Esophagus (tissue), 2 donors: ENCODE data around the gene CCNB3. TPM values are rescaled to one million over a fixed set of nuclear protein-coding genes. Genes with fewer than 3 reads are reported as not detected.
"Not testable (repeated sequence)": the region's sequence is repeated elsewhere in the genome, so short reads cannot be mapped to it uniquely, and the experiment has no call there.

Experiments used
- H3K27ac ChIP-seq, 2 donors: one replicate each; pipeline ENCODE4 v1.5.1; 2013; ENCODE audit warnings: low read depth in 2 of 2, mild to moderate bottlenecking in 2 of 2, inconsistent platforms in 1 of 2, low read length in 1 of 2, moderate library complexity in 1 of 2
- H3K27me3 ChIP-seq, 2 donors: one replicate each; pipeline ENCODE4 v1.6.1; 2013; ENCODE audit warnings: low read length in 2 of 2, control low read depth in 1 of 2, mild to moderate bottlenecking in 1 of 2; ENCODE audit not compliant: insufficient read depth in 2 of 2, control insufficient read depth in 1 of 2
- H3K36me3 ChIP-seq, 2 donors: one replicate each; pipeline ENCODE4 v1.6.1; 2013; ENCODE audit warnings: low read length in 1 of 2; ENCODE audit not compliant: control insufficient read depth in 2 of 2, insufficient read depth in 2 of 2
- H3K4me1 ChIP-seq, 2 donors: one replicate each; pipeline ENCODE4 v1.6.1; 2013; ENCODE audit warnings: low read length in 1 of 2; ENCODE audit not compliant: control insufficient read depth in 2 of 2, insufficient read depth in 2 of 2
- H3K4me3 ChIP-seq, 2 donors: one replicate each; pipeline ENCODE4 v1.5.1; 2013; ENCODE audit warnings: low read length in 2 of 2, mild to moderate bottlenecking in 2 of 2, low read depth in 1 of 2, moderate library complexity in 1 of 2
- H3K9me3 ChIP-seq, 2 donors: one replicate each; pipeline ENCODE4 v1.6.1; 2013; ENCODE audit warnings: mild to moderate bottlenecking in 2 of 2, low read depth in 1 of 2, low read length in 1 of 2, moderate library complexity in 1 of 2; ENCODE audit not compliant: control insufficient read depth in 2 of 2, insufficient read depth in 1 of 2
- WGBS, 2 donors: extraction: QIAGEN DNeasy Blood & Tissue Kit; methylation state at CpG; one replicate each; pipeline ENCODE4 v1.1.7; 2013; 5-methylcytosine and 5-hydroxymethylcytosine counted together
- polyA plus RNA-seq, 2 donors: library from polyadenylated mRNA; stranded (reverse); fragments of 200-250 nt; gene quantifications; one replicate each; pipeline ENCODE4 v1.2.3, GENCODE V29; 2013
- donor health status: healthy with polysubstance abuse.
- donor health status: Bipolar disorder and iron deficiency.

The CCNB3 gene
- polyA plus RNA-seq, 2 donors, result 0.11 to 0.20 TPM

GRCh38 chrX:50183891-50184290 is 20.7 kb upstream of the CCNB3 start:
- Histone ChIP-seq H3K9me3 (no peaks in the 10 kb centered on the region), H3K4me3 (no peak overlapping the region), H3K27ac (no peak overlapping the region), H3K27me3 (peaks cover 0 to 5% of the 10 kb centered on the region in 2 donors), H3K4me1 (no peaks in the 10 kb centered on the region), H3K36me3 (no peaks in the 10 kb centered on the region)
- 53 to 90% methylated on average over 3 of the region's 3 CpGs for WGBS, 2 donors

GRCh38 chrX:50188859-50189600 is 15.5 kb upstream of the CCNB3 start:
- Histone ChIP-seq H3K9me3 (no peaks in the 10 kb centered on the region), H3K27me3 (peaks cover 0 to 3% of the 10 kb centered on the region in 2 donors), H3K27ac (no peak overlapping the region), H3K4me1 (no peaks in the 10 kb centered on the region), H3K36me3 (no peaks in the 10 kb centered on the region), H3K4me3 (no peak overlapping the region)
- 42 to 47% methylated on average over 9 of the region's 9 CpGs for WGBS, 2 donors

- no peaks in the 10 kb centered on the region for H3K9me3 ChIP-seq
- H3K27ac ChIP-seq, result no peak overlapping the region
- 68 to 70% methylated on average over 4 of the region's 4 CpGs for WGBS, 2 donors
- H3K27me3 ChIP-seq, result no peaks in the 10 kb centered on the region
- H3K4me3 ChIP-seq, result no peak overlapping the region
- H3K4me1 ChIP-seq, result no peaks in the 10 kb centered on the region
- no peaks in the 10 kb centered on the region for H3K36me3 ChIP-seq
Measured at GRCh38 chrX:50198348-50198747, 6.2 kb upstream of the CCNB3 start.

DNA sequence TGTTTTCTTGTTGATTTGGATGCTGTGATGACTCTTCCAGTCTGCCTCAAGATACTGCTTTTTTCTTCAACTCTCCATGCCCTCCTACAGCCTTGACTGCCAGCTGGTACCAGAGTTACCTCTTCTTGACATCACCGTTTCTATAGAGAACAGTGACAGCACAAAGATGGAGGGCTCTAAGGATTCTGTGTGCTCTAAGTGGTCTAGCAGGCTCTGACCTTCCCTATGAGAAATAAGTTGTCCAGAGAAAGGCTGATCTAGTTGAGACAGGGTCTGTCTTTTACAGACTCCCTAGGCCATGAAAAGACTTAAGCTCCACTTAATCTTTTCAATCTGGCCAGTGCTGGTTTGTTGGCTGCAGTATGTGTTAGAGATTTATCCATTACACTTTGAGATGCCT is 3.7 kb upstream of the CCNB3 start, which contains the start of gene AKAP4:
Gene AKAP4 (minus strand): TSS at position 101 of the 400 bp plus-strand sequence. CDS start 118 bp downstream, outside the sequence.
- Histone ChIP-seq H3K9me3 (no peaks in the 10 kb centered on the region), H3K4me3 (no peak within 1 kb of the TSS), H3K4me1 (no peaks in the 10 kb centered on the region), H3K27ac (no peak within 1 kb of the TSS), H3K27me3 (no peaks in the 10 kb centered on the region), H3K36me3 (no peaks in the 10 kb centered on the region)
- 86 to 97% methylated on average over 1 of the region's 1 CpG for WGBS, 2 donors

DNA sequence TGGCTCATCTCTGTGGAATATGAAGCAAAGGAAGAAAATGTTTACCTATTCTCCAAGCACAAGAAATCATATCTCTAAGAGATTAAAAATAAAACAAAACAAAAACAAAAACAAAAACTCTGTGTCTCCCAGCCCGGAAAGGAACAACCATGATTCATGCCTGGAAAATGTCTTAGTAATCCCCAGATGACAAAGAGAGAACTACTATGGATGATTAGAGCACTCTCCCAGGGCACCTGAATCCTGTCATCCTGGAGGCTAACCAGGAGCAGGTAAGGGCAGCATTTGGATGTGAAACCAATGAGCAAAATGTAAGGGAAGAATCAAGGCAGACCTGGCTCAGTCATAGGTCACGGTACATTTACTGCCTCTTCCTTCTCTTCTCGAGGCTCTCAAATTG is 2.0 kb upstream of the CCNB3 start:
- H3K4me3 ChIP-seq, result no peak overlapping the region
- no peaks in the 10 kb centered on the region for H3K36me3 ChIP-seq
- no peaks in the 10 kb centered on the region for H3K27me3 ChIP-seq
- WGBS, 2 donors, result 53 to 56% methylated on average over 3 of the region's 3 CpGs
- H3K9me3 ChIP-seq, result peaks cover 0 to 2% of the 10 kb centered on the region in 2 donors
- H3K4me1 ChIP-seq, result no peaks in the 10 kb centered on the region
- H3K27ac ChIP-seq, result no peak overlapping the region

DNA sequence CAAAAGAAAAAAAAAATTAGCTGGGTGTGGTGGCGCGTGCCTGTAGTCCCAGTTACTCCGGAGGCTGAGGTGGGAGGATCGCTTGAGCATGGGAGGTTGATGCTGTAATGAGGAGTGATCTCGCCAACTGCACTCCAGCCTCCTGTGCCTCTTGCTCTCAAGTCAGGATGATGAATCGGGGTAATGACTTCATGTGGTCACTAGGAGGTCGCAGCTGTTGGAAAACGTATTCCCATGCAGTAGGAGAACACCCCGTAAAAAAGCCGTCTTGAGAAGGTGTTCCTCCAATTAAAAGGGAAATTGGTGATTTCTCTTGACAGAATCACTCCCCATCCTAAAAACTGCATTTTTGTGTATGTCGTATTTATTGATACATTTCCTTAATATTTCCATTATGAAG is 2.2 kb downstream of the CCNB3 start:
- Histone ChIP-seq H3K4me3 (no peak overlapping the region), H3K27ac (no peak overlapping the region), H3K27me3 (no peaks in the 10 kb centered on the region), H3K9me3 (peaks cover 0 to 2% of the 10 kb centered on the region in 2 donors), H3K36me3 (no peaks in the 10 kb centered on the region), H3K4me1 (no peaks in the 10 kb centered on the region)
- WGBS, 2 donors, result 73 to 82% methylated on average over 11 of the region's 11 CpGs

DNA sequence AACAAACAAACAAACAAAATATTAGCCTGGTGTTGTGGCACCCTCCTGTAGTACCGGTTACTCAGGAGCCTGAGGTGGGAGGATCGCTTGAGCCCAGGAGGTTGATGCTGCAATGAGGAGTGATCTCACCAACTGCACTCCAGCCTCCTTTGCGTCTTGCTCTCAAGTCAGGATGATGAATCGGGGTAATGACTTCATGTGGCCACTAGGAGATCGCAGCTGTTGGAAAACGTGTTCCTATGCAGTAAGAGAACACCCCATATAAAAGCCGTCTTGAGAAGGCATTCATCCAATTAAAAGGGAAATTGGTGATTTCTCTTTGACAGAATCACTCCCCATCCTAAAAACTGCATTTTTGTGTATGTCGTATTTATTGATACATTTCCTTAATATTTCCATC is 6.9 kb downstream of the CCNB3 start:
- Histone ChIP-seq H3K27ac (no peak overlapping the region), H3K9me3 (peaks cover 0 to 2% of the 10 kb centered on the region in 2 donors), H3K36me3 (no peaks in the 10 kb centered on the region), H3K27me3 (no peaks in the 10 kb centered on the region), H3K4me3 (no peak overlapping the region), H3K4me1 (no peaks in the 10 kb centered on the region)
- WGBS, 2 donors, result 51 to 61% methylated on average over 8 of the region's 8 CpGs

- Histone ChIP-seq H3K4me1 (no peaks in the 10 kb centered on the region), H3K9me3 (no peaks in the 10 kb centered on the region), H3K4me3 (no peak overlapping the region), H3K36me3 (no peaks in the 10 kb centered on the region), H3K27ac (no peak overlapping the region), H3K27me3 (no peaks in the 10 kb centered on the region)
- 83 to 93% methylated on average over 19 of the region's 19 CpGs for WGBS, 2 donors
Measured at GRCh38 chrX:50281253-50281652, 76.7 kb downstream of the CCNB3 start.

GRCh38 chrX:50327235-50327634 is 122.7 kb downstream of the CCNB3 start:
- no peaks in the 10 kb centered on the region for H3K27me3 ChIP-seq
- H3K36me3 ChIP-seq, result no peaks in the 10 kb centered on the region
- peaks cover 0 to 2% of the 10 kb centered on the region in 2 donors for H3K9me3 ChIP-seq
- H3K27ac ChIP-seq, result no peak overlapping the region
- H3K4me3 ChIP-seq, result no peak overlapping the region
- WGBS, 2 donors, result 45 to 60% methylated on average over 2 of the region's 2 CpGs
- H3K4me1 ChIP-seq, result no peaks in the 10 kb centered on the region

GRCh38 chrX:50332668-50333067 is 128.1 kb downstream of the CCNB3 start:
- 38 to 42% methylated on average over 5 of the region's 5 CpGs for WGBS, 2 donors
- H3K36me3 ChIP-seq, H3K27ac ChIP-seq, H3K9me3 ChIP-seq, H3K4me3 ChIP-seq, H3K4me1 ChIP-seq, H3K27me3 ChIP-seq: not testable (repeated sequence)
